ENCODE results near the gene CRAT. TPM values are rescaled to one million over a fixed set of nuclear protein-coding genes. Genes with fewer than 3 reads are reported as not detected.

CRAT gene
- polyA plus RNA-seq, 1 donor (not counting 4 experiments of a cell fraction or from before 2014, with no cell fraction given): 6.5 TPM

- Histone ChIP-seq H3K79me2 (ENCODE audit: control insufficient read depth, insufficient read depth, low read length) (peaks cover 6% of the 10 kb centered on the region), H2AFZ (ENCODE audit: control insufficient read depth, low read length) (no peak overlapping the region), H3K9me1 (ENCODE audit: control insufficient read depth, extremely low read depth, insufficient read depth, low read length) (peaks cover 2% of the 10 kb centered on the region), H3K27me3 (ENCODE audit: control insufficient read depth, extremely low read depth, insufficient read depth, low read length) (no peaks in the 10 kb centered on the region), H3K9me3 (ENCODE audit: control insufficient read depth, low read depth, low read length) (no peaks in the 10 kb centered on the region), H3K9ac (ENCODE audit: control insufficient read depth, extremely low read depth, insufficient read depth, low read length) (peak overlapping the region; percentile 15), H3K4me2 (ENCODE audit: control insufficient read depth, extremely low read depth, insufficient read depth, low read depth, low read length) (peak overlapping the region; percentile 37), H4K20me1 (ENCODE audit: control insufficient read depth, extremely low read depth, insufficient read depth, low read length) (no peaks in the 10 kb centered on the region), H3K4me3 (ENCODE audit: control insufficient read depth in 2 of 3, extremely low read depth in 1 of 3, insufficient read depth in 2 of 3, low read depth in 1 of 3, low read length in 3 of 3) (no peak overlapping the region), H3K27ac (ENCODE audit: control insufficient read depth, insufficient read depth, low read length) (no peak overlapping the region), H3K36me3 (ENCODE audit: control insufficient read depth in 2 of 2, extremely low read depth in 1 of 2, insufficient read depth in 2 of 2, low read length in 2 of 2) (peaks cover 18 to 28% of the 10 kb centered on the region in 2 experiments), H3K4me1 (ENCODE audit: control insufficient read depth, extremely low read depth, insufficient read depth, low read length) (peaks cover 48% of the 10 kb centered on the region)
- DNase-seq (ENCODE audit: low read depth, low spot score) (no peak), FAIRE-seq (no peak)
- TF ChIP-seq CTCF (optimal IDR thresholded peaks at IDR 0.05 in 1 of 3, IDR thresholded peaks at IDR 0.05 in 1 of 3, conservative IDR thresholded peaks at IDR 0.05 in 1 of 3; ENCODE audit: extremely low read depth in 1 of 3, insufficient read depth in 2 of 3, low read length in 3 of 3) (no peak), EZH2 (IDR thresholded peaks at IDR 0.05; ENCODE audit: low read length) (no peak)
- dilution Hi-C loops (cut with MboI; ENCODE audit: extremely low pct_ligation_motif_present, low sequenced_read_pairs): no loop called here
Observed at GRCh38 chr9:129142138-129142935, 31.7 kb upstream of the CRAT start.

- H4K20me1 ChIP-seq (ENCODE audit: control insufficient read depth, extremely low read depth, insufficient read depth, low read length): no peaks in the 10 kb centered on the region
- H3K9ac ChIP-seq (ENCODE audit: control insufficient read depth, extremely low read depth, insufficient read depth, low read length): peak overlapping the region; percentile 97
- dilution Hi-C loops (cut with MboI; ENCODE audit: extremely low pct_ligation_motif_present, low sequenced_read_pairs): no loop called here
- H3K4me2 ChIP-seq (ENCODE audit: control insufficient read depth, extremely low read depth, insufficient read depth, low read depth, low read length): peak overlapping the region; percentile 70
- peaks cover 2% of the 10 kb centered on the region for H3K9me1 ChIP-seq (ENCODE audit: control insufficient read depth, extremely low read depth, insufficient read depth, low read length)
- peak overlapping the region; percentile 99 for H3K27ac ChIP-seq (ENCODE audit: control insufficient read depth, insufficient read depth, low read length)
- H2AFZ ChIP-seq (ENCODE audit: control insufficient read depth, low read length): no peak overlapping the region
- FAIRE-seq (peak; percentile 39), DNase-seq (ENCODE audit: low read depth, low spot score) (no peak)
- no peak for TF ChIP-seq CTCF (optimal IDR thresholded peaks at IDR 0.05 in 1 of 3, IDR thresholded peaks at IDR 0.05 in 1 of 3, conservative IDR thresholded peaks at IDR 0.05 in 1 of 3; ENCODE audit: extremely low read depth in 1 of 3, insufficient read depth in 2 of 3, low read length in 3 of 3)
- no peak for TF ChIP-seq EZH2 (IDR thresholded peaks at IDR 0.05; ENCODE audit: low read length)
- H3K79me2 ChIP-seq (ENCODE audit: control insufficient read depth, insufficient read depth, low read length): peaks cover 6% of the 10 kb centered on the region
- H3K4me1 ChIP-seq (ENCODE audit: control insufficient read depth, extremely low read depth, insufficient read depth, low read length): peaks cover 48% of the 10 kb centered on the region
- H3K27me3 ChIP-seq (ENCODE audit: control insufficient read depth, extremely low read depth, insufficient read depth, low read length): no peaks in the 10 kb centered on the region
- H3K4me3 ChIP-seq (ENCODE audit: control insufficient read depth in 2 of 3, extremely low read depth in 1 of 3, insufficient read depth in 2 of 3, low read depth in 1 of 3, low read length in 3 of 3): peak overlapping the region in 2 of 3 experiments; percentile 3 to 24
- peaks cover 16 to 31% of the 10 kb centered on the region in 2 experiments for H3K36me3 ChIP-seq (ENCODE audit: control insufficient read depth in 2 of 2, extremely low read depth in 1 of 2, insufficient read depth in 2 of 2, low read length in 2 of 2)
- no peaks in the 10 kb centered on the region for H3K9me3 ChIP-seq (ENCODE audit: control insufficient read depth, low read depth, low read length)
Observed at GRCh38 chr9:129141066-129142041, 30.8 kb upstream of the CRAT start.

All from keratinocyte (primary cell).